ENCODE measurements around the gene IPO11. TPM values are rescaled to one million over a fixed set of nuclear protein-coding genes. Genes with fewer than 3 reads are reported as not detected.
"Not testable (repeated sequence)": the region's sequence is repeated elsewhere in the genome, so short reads cannot be mapped to it uniquely, and the experiment has no call there.

IPO11 gene
- total RNA-seq, 1 donor from 2014 or later = 32.9 TPM

- DNase-seq (ENCODE audit: low spot score) = not testable (repeated sequence)
Measured at GRCh38 chr5:62513085-62513484, 100.5 kb downstream of the IPO11 start.

- no peak for DNase-seq (ENCODE audit: low spot score)
Measured at GRCh38 chr5:62514510-62515119, 102.1 kb downstream of the IPO11 start.

DNA sequence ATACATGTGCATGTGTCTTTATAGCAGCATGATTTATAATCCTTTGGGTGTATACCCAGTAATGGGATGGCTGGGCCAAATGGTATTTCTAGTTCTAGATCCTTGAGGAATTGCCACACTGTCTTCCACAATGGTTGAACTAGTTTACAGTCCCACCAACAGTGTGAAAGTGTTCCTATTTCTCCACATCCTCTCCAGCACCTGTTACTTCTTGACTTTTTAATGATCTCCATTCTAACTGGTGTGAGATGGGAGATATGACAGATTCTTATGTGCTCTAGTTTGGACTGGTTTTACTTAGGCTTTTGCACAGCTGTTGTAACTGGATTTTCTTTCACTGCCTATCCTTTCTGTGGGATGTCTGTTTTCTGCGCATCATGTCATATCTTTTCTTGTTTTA, 108.2 kb downstream of the IPO11 start:
- not testable (repeated sequence) for DNase-seq (ENCODE audit: low spot score)

- no peak for DNase-seq (ENCODE audit: low spot score)
Measured at GRCh38 chr5:62521319-62521718, 108.8 kb downstream of the IPO11 start.

DNA sequence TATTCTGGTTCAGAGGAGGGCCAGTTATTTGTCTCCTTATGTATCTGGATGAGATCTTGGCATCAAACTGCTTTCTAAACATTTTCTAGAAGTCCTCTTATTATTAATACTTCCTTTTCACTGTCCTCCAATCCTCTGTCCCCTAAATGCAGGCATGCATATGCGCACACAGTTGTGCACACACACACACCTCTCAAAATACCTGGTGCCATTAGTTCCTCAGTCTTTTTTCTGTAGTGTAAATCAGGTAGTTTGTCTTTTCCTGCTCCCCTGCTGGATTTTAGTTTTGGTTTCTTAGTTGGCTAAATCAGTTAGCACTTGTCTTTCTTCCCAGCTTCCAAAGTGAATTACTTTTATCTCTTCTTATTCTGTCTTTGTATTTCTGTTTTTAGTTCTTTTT, 110.2 kb downstream of the IPO11 start:
- DNase-seq (ENCODE audit: low spot score) = no peak

DNA sequence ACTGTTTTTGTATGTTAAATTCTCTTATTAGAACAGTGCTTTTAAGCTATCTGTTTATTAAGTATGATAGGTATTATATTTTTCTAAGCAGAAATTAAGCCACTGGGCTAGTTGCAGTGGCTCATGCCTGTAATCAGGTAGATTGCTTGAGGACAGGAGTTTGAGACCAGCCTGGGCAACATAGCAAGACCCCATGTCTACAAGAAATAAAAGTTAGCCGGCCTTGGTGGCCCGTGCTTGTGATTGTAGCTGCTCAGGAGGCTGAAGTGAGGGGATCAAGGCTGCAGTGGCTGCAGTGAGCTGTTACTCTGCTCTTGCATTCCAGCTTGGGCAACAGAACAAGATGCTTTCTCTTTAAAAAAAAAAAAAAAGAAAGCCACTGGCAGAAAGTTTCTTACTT, 121.0 kb downstream of the IPO11 start:
- DNase-seq (ENCODE audit: low spot score) = no peak

DNA sequence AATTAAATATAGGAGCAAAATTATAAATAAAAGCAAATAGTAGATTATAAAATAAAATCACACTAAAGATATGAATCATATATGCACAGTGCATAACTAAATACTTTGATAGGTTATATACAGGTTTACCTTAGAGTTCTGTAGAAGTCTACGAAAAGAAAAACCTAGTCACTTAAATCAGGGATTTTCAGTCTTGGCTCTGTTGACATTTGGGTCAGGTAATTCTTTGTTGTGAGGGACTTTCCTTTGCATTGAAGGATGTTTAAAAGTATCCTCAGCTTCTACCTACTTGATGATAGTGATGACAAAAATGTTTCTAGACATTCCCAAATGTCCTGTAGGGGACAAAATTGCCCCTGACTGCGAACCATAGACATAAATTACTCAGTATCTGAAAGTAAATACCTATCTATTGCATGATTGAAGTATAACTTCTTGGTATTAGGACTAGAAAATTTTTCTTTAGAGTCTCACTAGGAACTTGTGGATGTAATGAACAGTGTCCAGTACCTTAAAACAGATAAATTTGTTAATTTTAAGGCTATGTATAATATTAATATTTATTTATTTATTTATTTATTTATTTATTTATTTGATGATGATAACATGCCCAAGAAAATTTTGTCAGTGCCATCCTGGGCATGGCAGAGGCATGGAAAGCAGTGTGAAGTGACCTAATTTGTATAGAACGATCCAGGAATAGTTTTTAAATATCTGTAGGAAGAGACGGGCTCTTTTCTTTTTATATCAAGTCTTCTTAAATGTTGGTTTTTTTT, 122.1 kb downstream of the IPO11 start:
- no peak for DNase-seq (ENCODE audit: low spot score)

GRCh38 chr5:62536232-62536631, 123.7 kb downstream of the IPO11 start:
- DNase-seq (ENCODE audit: low spot score) = no peak

- DNase-seq (ENCODE audit: low spot score) = no peak
Measured at GRCh38 chr5:62536783-62537182, 124.2 kb downstream of the IPO11 start.

- no peak for DNase-seq (ENCODE audit: low spot score)
Measured at GRCh38 chr5:62538017-62538942, 125.7 kb downstream of the IPO11 start.

DNA sequence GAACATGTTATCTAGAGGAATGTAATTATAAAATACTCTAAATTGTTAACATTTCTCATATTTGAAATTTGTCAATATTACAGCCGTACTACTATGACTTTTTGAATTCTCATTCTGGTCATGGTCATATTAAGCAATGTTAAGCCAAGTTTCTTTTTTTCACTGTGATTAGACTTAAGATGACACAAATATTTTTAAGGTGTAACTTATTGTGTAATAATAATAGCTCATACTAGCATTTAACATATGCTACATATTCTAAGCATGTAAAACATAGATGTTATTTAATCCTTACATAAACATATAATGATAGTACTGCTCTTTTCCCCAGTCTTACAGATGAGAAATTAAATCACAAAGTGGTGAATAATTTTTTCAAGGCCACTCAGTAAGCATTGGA, 130.2 kb downstream of the IPO11 start:
- DNase-seq (ENCODE audit: low spot score) = no peak

GRCh38 chr5:62547945-62548630, 135.5 kb downstream of the IPO11 start:
- no peak for DNase-seq (ENCODE audit: low spot score)

DNA sequence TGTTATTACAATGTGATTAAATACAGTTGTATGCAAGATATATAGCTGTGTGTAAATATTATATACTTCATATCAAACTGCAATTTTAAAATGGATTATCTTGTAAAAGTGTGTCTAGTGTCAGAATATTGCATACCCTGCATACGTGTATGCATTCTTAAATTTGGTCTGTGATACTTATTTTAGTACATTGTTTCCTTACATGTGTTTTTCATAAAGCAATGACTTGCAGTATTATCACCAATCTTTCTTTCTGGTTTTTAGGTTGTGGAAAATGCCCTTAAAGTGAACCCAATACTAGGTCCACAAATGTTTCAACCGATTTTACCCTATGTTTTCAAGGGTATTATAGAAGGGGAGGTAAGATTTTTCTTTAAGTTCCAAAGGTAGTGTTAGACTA, 137.5 kb downstream of the IPO11 start:
- DNase-seq (ENCODE audit: low spot score) = no peak

DNA sequence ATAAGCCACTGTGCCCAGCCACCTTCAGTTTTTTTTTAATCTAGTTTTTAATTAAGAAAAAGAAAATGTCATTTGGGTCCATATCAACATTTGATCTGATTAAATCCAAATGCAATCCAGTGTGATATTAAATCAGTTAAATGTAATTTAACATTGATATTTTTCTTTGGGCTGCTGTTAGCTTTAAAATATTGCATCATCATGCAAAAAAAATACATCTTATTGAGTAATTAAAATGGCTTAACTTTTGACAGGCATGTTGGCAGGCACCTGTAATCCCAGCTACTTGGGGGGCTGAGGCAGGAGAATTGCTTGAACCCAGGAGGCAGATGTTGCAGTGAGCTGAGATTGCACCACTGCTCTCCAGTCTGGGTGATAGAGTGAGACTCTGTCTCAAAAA, 143.4 kb downstream of the IPO11 start:
- DNase-seq (ENCODE audit: low spot score) = no peak

DNA sequence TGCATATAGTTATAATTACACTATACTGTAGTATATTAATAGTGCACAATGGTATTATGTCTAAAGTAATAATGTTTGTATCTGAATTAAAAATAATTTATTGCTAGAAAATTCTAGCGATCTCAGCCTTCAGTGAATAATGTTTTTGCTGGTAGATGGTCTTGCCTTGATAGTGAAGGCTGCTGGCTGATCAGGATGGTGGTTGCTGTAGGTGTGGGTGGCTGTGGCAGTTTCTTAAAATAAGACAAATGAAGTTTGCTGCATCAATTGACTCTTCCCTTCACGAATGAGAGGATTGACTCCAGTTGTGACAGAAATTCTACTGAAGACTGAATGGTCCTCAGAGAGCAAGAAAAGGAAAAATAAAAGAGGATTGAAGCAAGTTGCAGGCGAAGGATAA, 146.4 kb downstream of the IPO11 start:
- no peak for DNase-seq (ENCODE audit: low spot score)

GRCh38 chr5:62560786-62561185, 148.2 kb downstream of the IPO11 start:
- DNase-seq (ENCODE audit: low spot score) = no peak

GRCh38 chr5:62561896-62562295, 149.3 kb downstream of the IPO11 start:
- DNase-seq (ENCODE audit: low spot score) = no peak

- no peak for DNase-seq (ENCODE audit: low spot score)
Measured at GRCh38 chr5:62562867-62563266, 150.3 kb downstream of the IPO11 start.

DNA sequence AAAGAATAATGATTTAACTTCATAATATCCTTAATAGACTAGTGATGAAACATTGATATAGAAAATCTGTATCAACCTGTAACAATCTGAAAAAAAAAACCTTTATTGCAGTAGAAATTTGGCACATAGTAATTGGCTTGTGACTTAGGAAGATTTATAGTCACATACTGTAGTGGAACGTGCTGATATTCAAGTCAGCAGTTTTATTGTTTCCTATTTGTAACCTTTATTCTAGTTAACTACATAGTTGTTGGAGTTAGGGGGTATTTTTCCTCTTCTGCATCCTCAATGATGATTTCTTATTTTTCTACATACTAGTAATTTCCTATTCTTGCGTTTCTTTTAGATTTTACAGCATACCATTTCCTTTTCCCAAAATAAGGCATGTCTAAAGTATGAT, 151.5 kb downstream of the IPO11 start:
- DNase-seq (ENCODE audit: low spot score) = no peak

DNA sequence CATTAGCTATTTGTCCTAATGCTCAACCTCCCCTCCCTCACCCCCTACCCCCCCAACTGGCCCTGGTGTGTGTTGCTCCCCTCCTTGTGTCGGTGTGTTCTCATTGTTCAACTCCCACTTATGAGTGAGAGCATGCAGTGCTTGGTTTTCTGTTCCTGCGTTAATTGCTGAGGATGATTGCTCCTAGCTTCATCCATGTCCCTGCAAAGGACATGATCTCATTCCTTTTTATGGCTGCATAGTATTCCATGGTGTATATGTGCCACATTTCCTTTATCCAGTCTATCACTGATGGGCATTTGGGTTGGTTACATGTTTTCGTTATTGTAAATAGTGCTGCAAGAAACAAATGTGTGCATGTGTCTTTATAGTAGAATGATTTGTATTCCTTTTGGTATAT, 153.2 kb downstream of the IPO11 start:
- not testable (repeated sequence) for DNase-seq (ENCODE audit: low spot score)

DNA sequence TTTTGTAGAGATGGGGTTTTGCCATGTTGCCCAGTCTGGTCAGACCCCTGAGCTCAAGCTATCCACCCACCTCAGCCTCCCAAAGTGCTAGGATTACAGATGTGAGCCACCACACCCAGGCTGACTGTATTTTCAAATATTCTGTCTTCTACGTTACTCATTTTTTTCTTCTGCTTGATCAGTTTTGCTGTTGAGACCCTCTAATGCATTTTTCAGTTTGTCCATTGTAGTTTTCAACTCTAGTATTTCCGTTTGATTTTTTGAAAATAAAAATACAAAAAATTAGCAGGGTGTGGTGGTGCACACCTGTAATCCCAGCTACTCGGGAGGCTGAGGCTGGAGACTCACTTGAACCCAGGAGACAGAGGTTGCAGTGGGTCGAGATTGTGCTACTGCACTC, 155.6 kb downstream of the IPO11 start:
- DNase-seq (ENCODE audit: low spot score) = no peak
